GM20000 (cell line): ENCODE results near the gene CHRNB1.

ENCODE experiments used
- DNase-seq: peaks from one replicate; pipeline ENCODE4 v3.0.0; 2012; ENCODE audit warnings: low spot score
- TF ChIP-seq, protein P1 (sequence below): IDR thresholded peaks from 2 replicates; pipeline ENCODE4 v1.5.1; 2012; ENCODE audit warnings: mild to moderate bottlenecking, control low read depth; ENCODE audit errors: extremely low read depth, missing control alignments

The CHRNB1 gene

DNA sequence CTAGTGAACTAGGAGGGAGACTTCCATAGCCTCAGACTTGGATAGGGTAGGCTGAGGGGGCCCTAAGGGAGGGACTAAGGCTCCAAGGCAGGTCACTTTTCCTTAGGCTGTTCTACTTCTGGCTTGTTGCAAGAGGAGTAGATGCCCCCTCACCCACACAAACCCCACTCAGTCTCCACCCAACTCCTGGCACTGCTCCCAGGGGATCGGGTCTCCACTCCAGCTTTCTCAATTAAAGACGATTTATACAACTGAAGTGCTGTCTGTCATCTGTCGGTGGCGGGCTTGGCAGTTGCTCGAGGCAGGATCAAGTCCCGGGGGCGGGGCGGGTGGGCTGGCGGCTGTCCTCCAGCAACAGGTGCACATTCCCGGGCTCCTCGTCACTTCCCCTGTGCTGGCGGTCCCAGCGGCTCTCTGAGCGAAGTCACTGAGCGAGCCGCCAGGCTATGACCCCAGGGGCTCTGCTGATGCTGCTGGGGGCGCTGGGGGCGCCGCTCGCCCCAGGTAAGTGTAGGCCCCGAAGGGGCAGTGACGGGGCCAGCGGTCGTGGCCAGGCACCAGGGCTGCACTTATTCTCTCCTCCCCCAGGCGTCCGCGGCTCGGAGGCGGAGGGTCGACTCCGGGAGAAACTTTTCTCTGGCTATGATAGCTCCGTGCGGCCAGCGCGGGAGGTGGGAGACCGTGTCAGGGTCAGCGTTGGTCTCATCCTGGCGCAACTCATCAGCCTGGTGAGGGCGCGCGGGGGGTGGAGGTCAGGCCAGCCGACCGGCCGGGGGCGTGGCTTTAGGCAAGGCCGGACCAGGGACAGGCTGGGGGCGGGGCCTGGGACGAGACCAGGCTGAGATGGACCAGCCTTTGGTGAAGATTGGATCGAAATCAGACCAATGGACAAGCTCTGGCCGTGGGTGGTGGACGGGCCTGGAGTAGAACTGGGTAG is at the start of gene CHRNB1:
Gene CHRNB1 (plus strand): TSS at position 380 of the 937 bp plus-strand sequence. CDS start 67 bp downstream, at position 447.
- TF ChIP-seq, protein P1, sequence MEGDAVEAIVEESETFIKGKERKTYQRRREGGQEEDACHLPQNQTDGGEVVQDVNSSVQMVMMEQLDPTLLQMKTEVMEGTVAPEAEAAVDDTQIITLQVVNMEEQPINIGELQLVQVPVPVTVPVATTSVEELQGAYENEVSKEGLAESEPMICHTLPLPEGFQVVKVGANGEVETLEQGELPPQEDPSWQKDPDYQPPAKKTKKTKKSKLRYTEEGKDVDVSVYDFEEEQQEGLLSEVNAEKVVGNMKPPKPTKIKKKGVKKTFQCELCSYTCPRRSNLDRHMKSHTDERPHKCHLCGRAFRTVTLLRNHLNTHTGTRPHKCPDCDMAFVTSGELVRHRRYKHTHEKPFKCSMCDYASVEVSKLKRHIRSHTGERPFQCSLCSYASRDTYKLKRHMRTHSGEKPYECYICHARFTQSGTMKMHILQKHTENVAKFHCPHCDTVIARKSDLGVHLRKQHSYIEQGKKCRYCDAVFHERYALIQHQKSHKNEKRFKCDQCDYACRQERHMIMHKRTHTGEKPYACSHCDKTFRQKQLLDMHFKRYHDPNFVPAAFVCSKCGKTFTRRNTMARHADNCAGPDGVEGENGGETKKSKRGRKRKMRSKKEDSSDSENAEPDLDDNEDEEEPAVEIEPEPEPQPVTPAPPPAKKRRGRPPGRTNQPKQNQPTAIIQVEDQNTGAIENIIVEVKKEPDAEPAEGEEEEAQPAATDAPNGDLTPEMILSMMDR, result peak; percentile 9
- peak; percentile 76 for DNase-seq

DNA sequence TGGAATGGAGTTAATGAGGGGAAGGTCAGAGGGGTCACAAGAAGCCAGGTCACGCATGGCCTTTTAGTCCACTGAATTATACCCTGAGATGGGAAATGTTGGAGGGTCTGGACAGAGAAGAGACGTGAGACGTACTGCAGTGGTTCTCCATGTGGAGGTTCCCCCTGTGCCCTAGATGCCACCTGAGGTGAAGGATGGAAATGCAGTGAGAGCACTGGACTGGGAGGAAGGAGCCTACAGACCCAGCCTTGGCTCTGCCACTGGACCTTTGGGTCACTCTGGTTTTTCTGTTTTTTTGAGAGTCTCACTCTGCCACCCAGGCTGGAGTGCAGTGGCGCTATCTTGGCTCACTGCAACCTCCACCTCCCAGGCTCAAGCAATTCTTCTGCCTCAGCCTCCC is 48.7 kb upstream of the CHRNB1 start:
- TF ChIP-seq, protein P1, result no peak
- DNase-seq, result no peak

DNA sequence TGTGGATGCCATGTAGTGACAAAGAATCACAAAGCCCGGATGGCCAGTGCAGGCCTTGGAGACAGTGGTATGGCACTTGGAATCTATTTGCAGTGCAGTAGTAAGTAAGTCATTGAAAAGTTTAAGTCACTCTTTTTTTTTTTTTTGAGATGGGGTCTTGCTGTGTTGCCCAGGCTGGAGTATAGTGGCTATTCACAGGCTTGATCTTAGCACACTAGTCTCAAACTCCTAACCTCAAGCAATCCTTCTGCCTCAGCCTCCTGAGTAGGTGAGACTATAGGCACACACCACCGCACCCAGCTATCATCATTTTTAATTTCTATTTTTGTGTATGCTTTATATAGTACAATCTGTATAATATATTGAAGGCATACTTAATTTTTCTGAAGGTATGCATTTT is 46.2 kb upstream of the CHRNB1 start:
- TF ChIP-seq, protein P1, result no peak
- no peak for DNase-seq

- no peak for DNase-seq
- TF ChIP-seq, protein P1, result no peak
Measured at GRCh38 chr17:7403043-7403726, 41.7 kb upstream of the CHRNB1 start.

DNA sequence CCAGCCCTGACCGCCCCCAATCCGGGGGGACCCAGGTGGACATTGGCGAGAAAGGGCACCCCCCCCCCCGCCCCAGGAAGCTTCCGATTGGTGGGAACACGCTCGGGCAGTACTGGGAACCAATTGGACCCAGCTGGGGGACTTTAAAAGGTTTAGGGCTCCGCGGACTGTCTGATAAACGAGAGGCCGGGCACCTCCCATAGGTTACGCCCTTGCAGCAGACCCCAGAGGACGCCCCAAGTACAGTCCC is 41.2 kb upstream of the CHRNB1 start:
- TF ChIP-seq, protein P1, result no peak
- no peak for DNase-seq

- peak; percentile 97 for DNase-seq
- TF ChIP-seq, protein P1, result no peak
Measured at GRCh38 chr17:7403977-7404736, 40.7 kb upstream of the CHRNB1 start, which contains the start of gene TMEM256. Gene TMEM256, minus strand, starts transcription at chr17:7404097. Its CDS starts 13 bp downstream, at chr17:7404084.
